HG02642 (cell line): ENCODE data around the gene TTC32.

Experiments used
- ATAC-seq: cut with Tn5 transposase; IDR thresholded peaks from one replicate; pipeline ENCODE4 v1.9.1; 2021; ENCODE audit warnings: mild to moderate bottlenecking; ENCODE audit not compliant: unreplicated experiment, poor library complexity

The TTC32 gene

DNA sequence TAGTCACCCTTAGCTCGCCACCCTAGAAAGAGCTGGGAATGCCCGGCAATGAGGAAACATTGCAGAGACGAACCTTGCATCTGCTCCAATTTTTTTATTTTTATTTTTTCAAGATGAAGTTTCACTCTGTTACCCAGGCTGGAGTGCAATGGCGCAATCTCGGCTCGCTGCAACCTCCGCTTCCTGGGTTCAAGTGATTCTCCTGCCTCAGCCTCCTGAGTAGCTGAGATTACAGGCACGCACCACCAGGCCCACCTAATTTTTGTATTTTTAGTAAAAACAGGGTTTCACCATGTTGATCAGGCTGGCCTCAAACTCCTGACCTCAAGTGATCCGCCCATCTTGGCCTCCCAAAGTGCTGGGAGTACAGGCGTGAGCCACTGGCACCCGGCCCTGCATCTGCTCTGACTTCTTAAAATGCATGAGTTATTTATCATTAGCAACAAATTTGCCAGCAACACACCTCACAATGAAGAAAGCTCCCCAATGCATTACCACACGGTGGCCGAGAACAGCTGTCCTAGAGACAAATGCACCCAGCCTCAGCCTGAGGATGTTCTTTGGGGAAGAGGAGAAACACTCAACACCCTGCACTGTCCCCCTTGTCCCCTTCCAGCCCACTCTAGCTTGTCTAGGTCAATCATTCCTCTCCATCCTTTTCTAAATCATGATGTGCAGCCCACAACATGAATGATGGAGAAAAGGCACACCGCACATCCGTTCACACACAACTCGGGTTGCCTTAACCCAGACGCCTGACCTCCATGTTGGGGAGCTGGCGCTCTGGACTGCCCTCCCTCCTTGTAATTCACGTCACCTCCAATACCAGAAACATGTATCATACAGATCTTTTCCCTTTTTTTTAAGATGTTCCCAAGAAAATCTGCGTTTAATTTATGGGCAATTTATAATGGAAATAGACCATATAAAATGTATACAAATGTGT, 46.9 kb downstream of the TTC32 start:
- ATAC-seq: no peak

DNA sequence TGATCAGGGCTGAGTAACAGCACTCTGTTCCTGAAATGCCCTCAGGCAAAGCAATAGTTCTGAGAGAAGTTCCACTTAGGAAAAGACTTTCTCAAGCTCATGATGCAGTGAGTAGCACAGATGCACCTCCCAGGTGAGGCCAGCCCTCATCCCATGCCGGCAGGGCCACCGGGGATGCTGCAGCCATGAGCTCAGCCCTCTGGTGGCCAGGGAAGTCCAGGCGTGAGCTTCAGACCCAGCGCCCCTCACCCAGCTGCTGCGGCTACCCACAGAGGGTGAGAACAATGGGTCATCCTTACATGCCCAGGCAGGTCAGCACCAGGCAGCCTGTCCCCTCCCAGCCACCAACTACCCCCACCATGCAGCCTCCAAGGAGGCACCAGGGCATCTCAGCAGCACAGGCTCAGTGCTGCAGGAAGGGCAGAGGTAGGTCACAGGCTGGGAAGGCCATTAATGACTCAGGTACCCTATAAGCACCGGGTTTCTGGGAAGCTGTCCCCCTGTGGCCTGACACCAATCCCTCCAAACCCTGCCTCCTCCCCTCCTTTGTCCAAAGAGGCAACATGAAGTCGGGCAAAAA, 50.6 kb downstream of the TTC32 start:
- no peak for ATAC-seq

DNA sequence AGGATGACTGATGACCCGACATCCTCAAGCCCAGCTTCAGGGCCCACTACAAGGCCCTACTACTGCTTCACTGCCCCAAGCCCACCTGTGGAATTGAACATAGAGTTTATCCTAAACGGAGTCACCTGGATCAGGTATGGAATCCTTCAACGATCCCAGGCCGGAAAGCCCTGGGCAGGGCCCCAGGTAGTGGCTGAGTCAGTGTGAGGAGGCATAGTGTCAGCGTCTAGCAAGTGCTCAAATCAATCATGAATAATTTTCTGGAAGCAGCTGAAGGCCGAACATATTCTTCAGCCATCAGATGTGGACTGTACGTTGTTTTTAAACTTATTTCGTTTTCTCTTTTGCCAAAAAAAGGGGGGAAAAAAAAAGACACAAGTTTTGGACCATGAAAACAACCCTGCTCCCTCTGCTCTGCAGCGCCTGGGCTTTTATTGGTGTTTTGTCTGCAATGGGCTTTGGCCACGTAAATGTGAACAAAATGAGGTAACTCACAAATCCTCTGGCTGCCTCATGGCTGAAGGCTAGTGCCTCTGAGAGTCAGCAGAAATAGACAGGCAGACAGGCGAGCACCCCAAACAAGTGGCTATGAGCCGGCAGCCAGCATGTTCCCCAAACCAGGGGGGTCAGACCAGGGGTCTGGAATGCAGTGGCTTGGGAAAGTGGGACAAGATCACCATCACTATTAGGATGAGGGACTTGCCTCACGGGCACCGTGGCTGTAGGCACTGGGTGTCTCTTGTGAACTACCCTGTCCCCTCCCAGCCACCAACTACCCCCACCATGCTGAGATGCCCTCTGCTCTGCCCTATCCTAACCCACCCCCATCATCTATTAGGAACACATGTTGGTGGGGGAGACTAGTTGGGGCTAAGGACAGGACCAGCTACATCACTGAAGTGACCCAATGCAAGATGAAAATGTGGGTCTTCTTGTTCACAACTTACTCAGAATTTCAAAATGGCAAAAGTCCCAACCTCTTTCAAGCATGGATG, 51.4 kb downstream of the TTC32 start:
- no peak for ATAC-seq

DNA sequence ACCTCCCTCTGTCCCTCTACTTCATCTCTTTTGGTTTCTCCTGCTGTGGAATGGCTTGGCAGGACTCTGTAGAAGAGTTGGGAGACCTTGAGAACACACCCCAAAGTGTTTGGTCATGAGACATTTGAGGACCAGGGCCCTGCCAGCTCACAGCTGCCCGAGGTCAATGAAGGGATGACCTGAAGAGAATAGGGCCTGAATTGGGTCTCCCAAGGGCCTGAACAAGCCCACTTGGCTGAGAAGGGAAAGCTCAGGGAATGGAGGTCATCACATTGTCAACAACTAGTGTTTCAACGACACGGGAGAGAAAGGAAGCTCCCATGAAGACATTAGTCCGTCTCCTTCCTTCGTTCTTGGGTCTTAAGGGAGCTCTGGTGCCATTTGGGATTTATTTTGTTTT, 52.8 kb downstream of the TTC32 start:
- ATAC-seq: no peak

DNA sequence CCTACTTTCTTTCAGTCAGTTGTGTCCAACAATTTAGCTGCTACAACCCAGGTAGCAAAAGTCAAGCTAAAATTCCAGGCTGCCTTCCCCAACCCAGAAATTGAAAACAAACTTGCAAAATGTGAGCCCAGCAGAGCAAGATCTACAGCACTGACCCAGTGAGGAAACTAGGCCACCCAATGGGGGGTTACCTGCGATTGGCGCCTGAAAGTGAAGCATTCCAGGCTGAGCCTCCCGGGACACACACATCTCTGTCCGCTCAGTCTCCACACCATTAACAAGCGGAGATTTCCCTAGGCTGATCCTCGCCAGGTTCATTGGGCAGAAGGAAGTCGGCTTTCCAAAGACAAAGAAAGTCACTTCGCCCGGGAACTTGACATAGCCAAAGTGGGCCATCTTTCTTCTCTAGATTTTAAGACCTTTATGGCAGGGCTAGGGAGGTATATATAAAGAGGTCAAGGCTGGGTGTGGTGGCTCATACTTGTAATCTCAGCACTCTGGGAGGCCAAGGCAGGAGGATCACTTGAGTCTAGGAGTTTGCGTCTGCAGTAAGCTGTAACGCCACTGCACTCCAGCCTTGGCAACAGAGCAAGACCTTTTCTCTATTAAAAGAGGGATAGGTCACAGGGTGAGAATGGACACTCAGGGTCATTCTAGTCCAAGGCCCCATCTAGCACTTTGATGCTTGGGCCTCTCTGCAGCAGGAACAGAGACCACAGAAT, 53.6 kb downstream of the TTC32 start:
- no peak for ATAC-seq

DNA sequence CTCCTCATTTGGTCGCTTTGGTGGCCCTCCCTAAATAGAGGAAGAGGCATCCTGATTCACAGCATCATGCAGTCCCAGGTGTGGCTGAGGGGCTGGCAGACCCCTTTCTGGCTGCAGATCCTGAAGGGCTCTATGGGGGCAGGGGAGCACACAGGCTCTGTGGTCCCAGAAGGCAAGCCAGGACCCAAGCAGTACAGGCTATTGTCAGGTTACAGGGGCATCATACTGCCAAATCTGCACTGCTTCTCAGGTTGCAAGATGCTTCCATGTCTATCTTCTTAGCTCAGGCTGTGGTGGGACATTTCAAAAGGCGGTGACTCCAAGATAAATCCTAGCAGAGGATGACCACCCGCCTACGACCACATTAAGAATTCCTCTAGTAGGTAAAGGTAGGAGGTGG, 54.3 kb downstream of the TTC32 start:
- ATAC-seq: no peak
